ENCODE measurements around the gene GNGT2. TPM values are rescaled to one million over a fixed set of nuclear protein-coding genes. Genes with fewer than 3 reads are reported as not detected.
A peak's percentile ranks its signal among the peaks of the same experiment; 100 is the strongest.
"Not testable (repeated sequence)": the region's sequence is repeated elsewhere in the genome, so short reads cannot be mapped to it uniquely, and the experiment has no call there.

Gene GNGT2
- polyA plus RNA-seq, 5 donors, result 2.9 to 3.4 (median 3.1) TPM

GRCh38 chr17:49209061-49209571 is 1.3 kb downstream of the GNGT2 start:
- no peak for DNase-seq

DNA sequence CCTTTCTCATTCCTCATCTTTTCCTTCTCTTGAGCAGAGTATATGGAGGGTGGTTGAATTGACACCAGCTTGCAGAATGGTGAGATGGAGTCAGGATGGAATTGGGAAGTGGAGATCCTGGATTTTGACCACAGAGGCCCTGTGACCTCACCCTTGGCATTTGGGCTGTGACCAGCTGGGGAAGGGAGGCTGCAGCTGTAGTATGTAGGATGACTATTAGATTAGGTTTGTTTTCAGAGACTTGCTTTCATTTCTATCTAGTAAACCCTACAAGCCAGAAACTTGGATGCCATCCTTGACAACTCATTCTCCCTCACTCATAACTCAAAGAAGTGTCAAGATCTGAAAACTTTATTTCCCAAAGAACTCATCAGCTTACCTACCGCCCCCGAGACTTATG is 5.9 kb downstream of the GNGT2 start:
- DNase-seq, result no peak

GRCh38 chr17:49203796-49204195 is 6.6 kb downstream of the GNGT2 start:
- DNase-seq, result no peak

DNA sequence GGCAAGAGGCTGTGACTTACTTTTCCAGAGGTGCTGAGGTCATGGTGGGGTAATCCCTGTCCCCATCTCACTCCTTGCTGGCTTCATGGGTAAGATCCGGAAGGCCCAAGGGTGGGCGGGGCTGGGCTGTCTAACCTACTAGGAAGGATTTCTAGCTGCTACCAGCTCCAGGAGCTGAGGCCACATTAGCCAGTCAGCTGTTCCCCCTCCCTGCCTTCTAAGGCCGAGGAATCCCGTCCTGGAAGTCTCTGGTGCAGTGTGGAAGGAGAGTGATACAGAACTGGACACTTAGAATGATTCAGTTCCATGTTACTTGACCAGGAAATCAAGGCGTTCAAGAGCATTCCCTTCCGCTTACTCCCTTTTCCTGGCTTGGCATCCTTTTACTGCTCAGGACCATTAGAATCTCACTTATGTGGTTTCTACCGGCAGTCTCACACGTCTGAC is 8.9 kb downstream of the GNGT2 start:
- no peak for DNase-seq

DNA sequence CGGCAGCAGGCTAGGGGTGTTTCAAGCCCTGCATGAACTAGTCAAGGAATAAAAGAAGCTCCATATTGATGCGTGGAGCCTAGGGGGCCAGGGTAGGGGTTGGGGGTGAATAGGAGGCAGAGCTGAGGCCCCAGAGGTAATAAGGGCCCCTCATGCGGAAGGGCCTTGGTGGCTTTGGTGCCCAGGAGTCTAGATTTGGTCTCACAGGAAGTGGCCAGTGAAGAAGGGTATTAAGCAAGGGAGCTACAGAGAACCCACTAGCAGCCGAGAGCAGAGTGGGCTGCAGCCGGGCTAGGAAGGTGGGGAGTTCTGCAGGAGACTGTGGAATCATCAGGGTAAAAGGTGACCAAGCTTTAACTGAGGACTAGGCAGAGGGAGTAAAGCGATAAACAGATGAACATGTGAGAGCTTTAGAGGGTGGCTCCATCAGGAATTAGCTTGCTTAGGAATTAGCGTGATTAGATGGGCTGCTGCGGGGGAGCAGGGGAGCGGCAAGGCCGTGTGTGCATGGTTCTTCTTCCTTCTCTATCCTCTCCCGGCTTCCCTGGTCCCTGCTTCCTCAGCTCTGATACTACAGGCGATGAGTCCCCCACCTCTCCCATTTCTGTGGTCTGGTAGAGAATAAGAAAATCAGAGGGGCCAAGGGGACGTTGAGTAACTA is 9.8 kb downstream of the GNGT2 start:
- no peak for DNase-seq

- no peak for DNase-seq
Observed at GRCh38 chr17:49198211-49198610, 12.2 kb downstream of the GNGT2 start.

DNA sequence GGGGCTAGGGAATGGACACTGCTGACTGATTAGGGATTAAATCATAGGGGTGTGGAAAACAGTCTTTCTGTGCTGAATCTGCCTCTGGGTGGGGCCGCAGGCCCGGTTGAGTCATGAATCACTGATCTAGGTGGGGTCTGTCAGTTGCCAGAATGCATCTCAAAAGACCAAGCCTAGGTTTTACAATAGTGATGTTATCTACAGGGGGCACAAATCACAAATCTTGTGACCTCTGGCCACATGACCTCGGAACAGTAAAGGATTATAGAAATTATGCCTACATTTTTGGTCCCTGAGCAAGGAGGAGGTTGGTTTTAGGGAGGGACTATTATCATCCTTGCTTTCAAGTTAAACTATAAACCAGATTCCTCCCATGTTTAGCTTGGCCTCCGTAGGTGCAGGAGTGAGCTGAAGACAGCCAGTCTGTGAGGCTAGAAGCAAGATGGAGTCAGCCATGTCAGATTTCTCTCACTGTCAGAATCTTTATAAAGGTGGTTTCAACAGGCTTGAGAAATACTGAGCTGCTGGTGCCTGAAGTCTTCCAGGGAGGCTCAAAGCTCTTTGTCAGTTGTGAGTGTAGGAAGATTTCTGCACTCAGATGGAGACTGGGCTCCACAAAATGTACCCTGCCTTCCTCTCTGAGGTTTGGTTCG is 12.9 kb downstream of the GNGT2 start:
- no peak for DNase-seq

DNA sequence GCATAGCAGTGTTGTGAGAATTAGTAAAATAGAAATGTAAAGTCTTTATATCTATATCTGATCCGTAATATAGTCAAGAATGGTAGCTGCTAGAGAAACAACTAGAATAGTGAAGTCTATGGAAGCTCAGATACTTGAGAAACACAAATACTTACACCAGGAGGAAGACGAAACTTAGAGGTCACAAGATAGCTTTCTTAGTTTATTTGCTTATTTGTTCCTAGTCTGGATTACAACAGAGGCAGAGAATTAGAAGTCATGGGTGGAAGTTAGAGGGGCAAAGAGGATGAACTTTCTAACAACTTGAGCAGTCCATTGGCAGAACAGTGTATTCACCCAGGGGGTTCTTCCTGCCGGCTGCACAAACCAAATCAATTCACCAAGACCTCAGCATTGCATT is 13.9 kb downstream of the GNGT2 start:
- no peak for DNase-seq

DNA sequence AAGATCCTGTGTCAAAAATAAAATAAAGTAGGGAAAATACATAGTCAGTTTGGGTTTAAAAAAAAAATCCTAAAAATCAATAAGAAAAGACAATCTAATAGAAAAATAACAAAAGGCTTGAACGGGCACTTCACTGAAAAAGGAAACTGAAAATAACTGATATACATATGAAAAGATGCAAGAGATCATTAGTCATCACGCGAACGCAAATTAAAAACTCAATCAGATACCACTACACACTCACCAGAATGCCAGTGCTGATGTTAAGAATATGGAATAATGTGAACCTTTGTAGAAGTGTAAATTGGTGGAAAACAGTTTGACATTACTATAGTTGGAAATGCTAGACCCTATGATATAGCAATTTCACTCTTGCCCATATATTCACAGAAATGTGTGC is 14.6 kb downstream of the GNGT2 start:
- no peak for DNase-seq

DNA sequence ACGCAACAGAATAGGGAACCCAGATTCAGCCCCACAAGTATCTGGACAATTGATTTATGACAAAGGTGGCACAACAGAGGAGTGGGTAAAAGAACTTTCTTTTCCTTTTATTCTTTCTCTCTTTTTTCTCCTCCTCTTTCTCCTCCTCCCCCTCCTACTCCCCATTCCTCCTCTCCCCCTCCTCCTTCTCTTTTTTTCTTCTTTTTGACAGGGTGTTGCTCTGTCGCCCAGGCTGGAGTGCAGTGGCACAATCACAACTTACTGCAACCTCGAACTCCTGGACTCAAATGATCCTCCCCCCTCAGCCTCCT is 16.1 kb downstream of the GNGT2 start:
- DNase-seq, result no peak

DNA sequence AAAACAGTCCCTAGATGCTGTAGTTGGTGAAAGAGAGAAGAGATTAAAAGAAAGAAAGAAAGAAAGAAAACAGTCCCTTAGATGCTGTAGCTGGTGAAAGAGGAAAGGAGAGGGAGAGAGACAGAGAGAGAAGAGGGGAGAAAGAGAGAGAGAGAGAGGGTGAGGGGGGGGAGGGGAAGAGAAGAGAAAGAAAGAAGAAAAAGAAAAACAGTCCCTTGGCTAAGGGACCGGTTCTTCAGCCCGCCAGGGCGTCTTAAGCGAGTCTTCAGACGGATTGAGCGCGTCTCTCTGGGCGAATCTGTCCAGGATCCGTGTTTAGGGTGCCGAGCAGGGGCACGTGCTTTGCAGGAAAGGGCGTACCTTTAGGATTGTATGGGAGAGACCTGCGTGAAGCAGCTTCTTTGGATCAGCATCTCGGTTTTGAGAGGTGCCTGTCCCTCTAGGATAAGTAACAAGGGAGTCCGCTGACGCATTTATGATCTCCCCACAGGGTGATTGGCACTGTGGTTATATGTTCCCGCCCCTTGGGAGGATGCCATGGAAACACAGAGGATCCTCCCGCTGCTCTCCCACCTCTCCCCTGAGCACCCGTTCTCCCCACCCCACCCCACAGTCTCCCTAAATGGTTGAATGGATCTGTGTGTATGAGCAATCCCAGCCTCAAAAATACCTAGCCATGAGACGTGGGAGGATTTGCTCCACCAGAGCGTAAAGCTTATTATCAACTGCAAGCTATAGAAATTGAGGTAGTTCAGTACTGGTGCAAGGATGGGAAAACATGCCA is 16.7 kb downstream of the GNGT2 start:
- peak; percentile 52 to 53 for DNase-seq

- peak; percentile 91 to 94 for DNase-seq
Observed at GRCh38 chr17:49191917-49192741, 18.2 kb downstream of the GNGT2 start.

DNA sequence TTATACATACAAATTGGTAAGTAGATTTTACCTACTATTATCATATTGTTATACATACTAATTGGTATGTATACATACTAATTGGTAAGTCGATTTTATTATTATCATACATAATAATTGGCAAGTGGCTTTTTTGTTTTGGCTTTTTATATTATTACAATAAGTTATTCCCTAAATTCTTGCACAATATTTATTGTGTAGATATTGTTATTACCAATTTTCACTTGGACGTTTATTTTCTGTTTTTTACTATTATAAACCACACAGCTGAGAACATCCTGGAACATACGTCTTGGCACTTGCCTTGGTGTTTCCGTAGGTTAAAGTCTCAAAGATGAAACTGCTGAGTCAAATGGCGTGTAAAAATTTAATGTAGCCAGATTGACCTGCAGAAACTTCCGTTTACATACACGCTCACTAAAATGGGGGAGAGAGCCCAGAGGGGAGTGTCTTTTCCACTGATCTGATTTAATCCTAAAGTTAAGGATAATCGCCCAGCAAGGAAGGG is 18.9 kb downstream of the GNGT2 start:
- DNase-seq, result no peak

- DNase-seq, result no peak
Observed at GRCh38 chr17:49190932-49191331, 19.4 kb downstream of the GNGT2 start.

- no peak for DNase-seq
Observed at GRCh38 chr17:49187301-49187700, 23.1 kb downstream of the GNGT2 start.

- not testable (repeated sequence) for DNase-seq
Observed at GRCh38 chr17:49185381-49185780, 25.0 kb downstream of the GNGT2 start.

DNA sequence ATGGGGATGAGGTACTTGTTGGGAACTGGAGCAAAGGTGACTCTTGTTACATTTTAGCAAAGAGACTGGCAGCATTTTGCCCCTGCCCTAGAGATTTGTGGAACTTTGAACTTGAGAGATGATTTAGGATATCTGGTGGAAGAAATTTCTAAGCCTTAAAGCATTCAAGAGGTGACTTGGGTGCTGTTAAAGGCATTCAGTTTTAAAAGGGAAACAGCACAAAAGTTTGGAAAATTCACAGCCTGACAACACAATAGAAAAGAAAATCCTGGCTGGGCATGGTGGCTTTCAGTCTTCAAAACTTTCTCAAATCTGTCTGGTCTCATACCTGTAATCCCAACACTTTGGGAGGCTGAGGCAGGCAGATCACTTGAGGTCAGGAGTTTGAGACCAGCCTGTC is 25.9 kb downstream of the GNGT2 start:
- not testable (repeated sequence) for DNase-seq

DNA sequence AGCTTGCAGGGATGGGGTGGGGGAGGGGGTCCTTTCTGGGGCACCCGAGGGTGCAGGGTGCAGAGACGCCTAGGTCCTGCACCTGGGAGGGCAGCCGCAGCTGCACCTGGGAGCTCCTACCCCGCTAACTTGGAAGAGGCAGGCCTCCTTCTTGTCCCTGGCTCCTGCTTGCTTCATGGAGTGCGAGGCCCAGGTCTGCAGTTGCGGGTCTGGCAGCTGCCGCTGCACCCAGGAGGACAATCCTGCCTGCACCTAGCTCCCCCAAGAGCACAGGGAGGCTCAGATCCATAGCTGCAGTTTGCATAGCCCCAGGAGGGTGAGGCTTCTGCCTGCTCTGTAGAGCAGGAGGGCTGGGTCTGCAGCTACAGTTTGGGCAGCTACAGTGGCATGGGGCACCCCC is 26.6 kb downstream of the GNGT2 start:
- DNase-seq, result no peak

DNA sequence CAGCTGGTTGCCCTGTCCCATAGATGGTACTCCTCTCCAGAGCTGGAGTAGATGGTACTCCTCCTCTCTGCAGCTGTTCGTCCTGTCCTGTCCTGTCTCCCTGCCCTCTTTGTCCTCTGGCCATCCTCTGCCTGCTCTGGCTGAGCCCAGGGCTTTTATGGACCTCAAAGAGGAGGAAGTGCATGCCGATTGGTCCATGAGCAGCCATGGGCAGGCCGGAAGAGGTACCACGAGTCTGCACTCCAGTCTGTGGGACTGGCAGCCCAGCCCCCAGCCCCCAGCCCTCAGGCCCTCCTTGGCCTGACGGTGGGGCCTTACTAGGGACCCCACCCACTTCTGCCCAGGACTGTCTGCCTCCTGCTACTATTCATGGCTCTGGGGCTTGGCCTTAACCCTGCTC is 27.0 kb downstream of the GNGT2 start:
- no peak for DNase-seq

DNA sequence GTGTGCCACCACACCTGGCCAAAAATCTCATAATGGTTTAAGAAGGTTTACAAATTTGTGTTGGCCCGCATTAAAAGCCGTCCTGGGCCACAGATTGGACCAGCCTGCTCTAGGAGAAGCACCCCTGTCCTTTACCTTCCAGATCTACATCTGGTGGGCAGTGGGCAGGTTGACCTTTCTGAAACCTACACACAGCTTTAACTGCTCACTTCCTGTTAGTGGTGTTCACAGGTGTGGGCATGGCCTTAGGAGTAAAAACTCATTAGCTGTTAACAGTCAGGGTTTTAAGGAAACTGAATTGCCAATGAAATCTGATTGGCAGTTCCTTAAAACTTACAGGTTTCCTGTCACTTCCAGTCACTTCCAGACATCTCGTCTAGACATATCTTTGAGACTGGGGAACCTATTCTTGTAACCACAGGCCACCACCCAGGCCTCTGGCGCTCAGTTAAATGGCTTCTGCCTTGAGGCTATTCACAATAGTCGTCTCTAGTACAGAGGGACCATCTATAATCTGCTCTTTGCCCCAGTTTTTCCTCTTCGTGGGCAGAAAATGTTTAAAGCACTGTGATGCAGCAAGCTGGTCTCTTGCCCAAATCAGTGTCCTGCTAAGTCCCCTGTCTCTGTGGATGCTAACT is 29.3 kb downstream of the GNGT2 start:
- no peak for DNase-seq

DNA sequence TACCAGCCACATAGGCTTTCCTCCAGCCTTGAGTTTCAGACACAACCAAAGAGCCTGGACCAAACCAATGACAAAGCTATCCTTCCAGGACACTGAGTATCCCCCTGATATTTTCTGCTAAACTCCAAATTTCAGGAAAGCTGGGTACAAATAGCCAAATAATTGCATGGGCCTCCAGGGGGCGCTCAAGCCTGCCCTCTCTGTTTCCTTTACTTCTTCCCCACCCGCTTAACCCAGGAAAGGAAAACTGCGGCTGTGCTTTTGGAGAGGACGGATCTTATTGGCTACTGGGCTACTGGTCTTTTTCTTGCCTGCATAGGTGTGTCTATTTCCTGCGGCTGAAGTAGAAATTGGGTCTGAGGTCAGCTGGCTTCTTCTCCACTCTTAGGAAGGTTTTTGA is 30.1 kb downstream of the GNGT2 start:
- peak in 1 of 2 donors; percentile 1 for DNase-seq
